AG04449 (cell line): ENCODE results near the gene CC2D1A.
"Not testable (repeated sequence)": the region's sequence is repeated elsewhere in the genome, so short reads cannot be mapped to it uniquely, and the experiment has no call there.

ENCODE experiments used
- CTCF ChIA-PET: fragments of 350-600 bp; formaldehyde crosslinking; extraction: SDS; loops from one replicate; lab custom pipeline; 2021; ENCODE audit warnings: antibody characterized with exemption; lab: Yijun Ruan, JAX
- POLR2A ChIA-PET: fragments of 400-600, 350-600 bp; formaldehyde crosslinking; extraction: SDS; loops from one replicate; lab custom pipeline; 2020; ENCODE audit warnings: antibody characterized with exemption, inconsistent platforms; lab: Yijun Ruan, JAX
- DNase-seq: peaks from one replicate; pipeline ENCODE4 v3.0.0-alpha.2; 2010; ENCODE audit warnings: low read depth, low spot score
- H3K4me3 ChIP-seq: 2 replicates; pipeline ENCODE4 v1.5.1; 2011; ENCODE audit warnings: low read depth, mild to moderate bottlenecking, control low read depth, low read length
- TF ChIP-seq, protein P1 (sequence below): IDR thresholded peaks from one replicate; pipeline ENCODE4 v1.5.1; 2011; ENCODE audit warnings: mild to moderate bottlenecking, moderate library complexity, low read length, control low read depth, inconsistent platforms; ENCODE audit not compliant: insufficient read depth; ENCODE audit errors: missing control alignments

Gene CC2D1A

DNA sequence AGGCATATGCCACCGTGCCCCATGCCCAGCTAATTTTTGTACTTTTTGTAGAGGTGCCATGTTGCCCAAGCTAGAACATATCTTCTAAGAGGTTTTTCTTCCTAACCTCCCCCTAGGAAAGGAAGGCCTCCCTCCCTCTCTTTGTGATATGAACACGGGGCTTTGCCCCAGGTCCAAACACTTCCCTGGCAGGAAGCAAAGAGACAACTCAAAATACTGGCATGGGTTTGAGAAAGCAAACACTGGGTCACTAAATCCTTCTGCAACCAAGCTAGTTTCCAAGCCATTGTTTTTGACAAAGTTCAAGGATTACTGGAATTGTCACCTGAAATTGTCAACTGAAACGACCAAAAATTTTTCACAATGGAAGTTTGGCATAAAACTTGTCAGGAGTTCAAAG is 8.8 kb downstream of the CC2D1A start:
- POLR2A ChIA-PET, result interaction anchor here (0.7 kb wide), 1 partner anchor 12 kb away, joined by 3 read pairs; no protein-coding TSS in a partner anchor
- no peak for DNase-seq
- CTCF ChIA-PET, result no interaction called here
- TF ChIP-seq, protein P1, sequence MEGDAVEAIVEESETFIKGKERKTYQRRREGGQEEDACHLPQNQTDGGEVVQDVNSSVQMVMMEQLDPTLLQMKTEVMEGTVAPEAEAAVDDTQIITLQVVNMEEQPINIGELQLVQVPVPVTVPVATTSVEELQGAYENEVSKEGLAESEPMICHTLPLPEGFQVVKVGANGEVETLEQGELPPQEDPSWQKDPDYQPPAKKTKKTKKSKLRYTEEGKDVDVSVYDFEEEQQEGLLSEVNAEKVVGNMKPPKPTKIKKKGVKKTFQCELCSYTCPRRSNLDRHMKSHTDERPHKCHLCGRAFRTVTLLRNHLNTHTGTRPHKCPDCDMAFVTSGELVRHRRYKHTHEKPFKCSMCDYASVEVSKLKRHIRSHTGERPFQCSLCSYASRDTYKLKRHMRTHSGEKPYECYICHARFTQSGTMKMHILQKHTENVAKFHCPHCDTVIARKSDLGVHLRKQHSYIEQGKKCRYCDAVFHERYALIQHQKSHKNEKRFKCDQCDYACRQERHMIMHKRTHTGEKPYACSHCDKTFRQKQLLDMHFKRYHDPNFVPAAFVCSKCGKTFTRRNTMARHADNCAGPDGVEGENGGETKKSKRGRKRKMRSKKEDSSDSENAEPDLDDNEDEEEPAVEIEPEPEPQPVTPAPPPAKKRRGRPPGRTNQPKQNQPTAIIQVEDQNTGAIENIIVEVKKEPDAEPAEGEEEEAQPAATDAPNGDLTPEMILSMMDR, result no peak
- no peak overlapping the region for H3K4me3 ChIP-seq

- DNase-seq, result no peak
- ChIA-PET POLR2A (no interaction called here), CTCF (interaction anchor here (1.5 kb wide), 1 partner anchor 158 kb away, joined by 4 read pairs; no protein-coding TSS in a partner anchor)
- TF ChIP-seq, protein P1, result no peak
- no peak overlapping the region for H3K4me3 ChIP-seq
Observed at GRCh38 chr19:13917888-13918406, 11.9 kb downstream of the CC2D1A start.

DNA sequence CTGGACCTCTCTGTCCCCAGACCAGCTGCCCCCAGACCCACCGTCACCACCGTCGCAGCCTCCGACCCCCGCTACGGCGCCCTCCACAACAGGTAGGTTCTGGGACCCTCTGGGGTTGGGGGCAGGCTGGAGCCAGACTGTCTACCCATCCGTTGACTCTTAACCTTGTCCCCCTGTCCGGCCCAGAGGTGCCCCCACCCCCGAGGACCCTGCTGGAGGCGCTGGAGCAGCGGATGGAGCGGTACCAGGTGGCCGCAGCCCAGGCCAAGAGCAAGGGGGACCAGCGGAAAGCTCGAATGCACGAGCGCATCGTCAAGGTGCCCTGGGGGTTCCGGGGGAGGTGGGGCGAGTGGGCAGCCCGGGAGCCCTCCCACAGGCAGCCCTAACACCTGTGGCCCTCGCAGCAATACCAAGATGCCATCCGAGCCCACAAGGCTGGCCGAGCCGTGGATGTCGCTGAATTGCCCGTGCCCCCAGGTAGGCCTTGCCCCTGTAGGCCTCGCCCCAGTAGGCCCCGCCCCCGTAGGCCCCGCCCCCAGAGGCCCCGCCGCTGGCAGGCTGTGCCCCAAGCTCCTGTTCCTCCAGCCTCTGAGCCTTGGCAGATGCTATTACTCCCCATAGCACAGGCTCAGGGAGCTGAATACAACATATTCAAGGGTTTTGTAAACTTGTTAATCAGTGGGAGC is 12.9 kb downstream of the CC2D1A start:
- CTCF ChIA-PET, result interaction anchor here (1.5 kb wide), 1 partner anchor 157 kb away, joined by 4 read pairs; no protein-coding TSS in a partner anchor
- no peak overlapping the region for H3K4me3 ChIP-seq
- TF ChIP-seq, protein P1, result no peak
- no peak for DNase-seq
- POLR2A ChIA-PET, result no interaction called here

DNA sequence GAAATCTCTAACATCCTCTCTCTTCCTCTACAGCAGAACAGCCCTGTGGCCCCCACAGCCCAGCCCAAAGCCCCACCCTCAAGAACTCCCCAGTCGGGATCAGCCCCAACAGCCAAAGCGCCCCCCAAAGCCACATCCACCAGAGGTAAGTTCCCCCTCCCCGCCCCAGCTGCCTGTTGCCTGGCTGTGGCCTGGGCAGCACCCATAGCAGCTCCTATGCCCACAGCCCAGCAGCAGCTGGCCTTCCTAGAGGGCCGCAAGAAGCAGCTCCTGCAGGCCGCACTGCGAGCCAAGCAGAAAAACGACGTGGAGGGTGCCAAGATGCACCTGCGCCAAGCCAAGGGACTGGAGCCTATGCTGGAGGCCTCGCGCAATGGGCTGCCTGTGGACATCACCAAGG is 14.5 kb downstream of the CC2D1A start:
- TF ChIP-seq, protein P1, result no peak
- ChIA-PET CTCF (interaction anchor here (1.2 kb wide), 1 partner anchor 17 kb away, joined by 5 read pairs; no protein-coding TSS in a partner anchor), POLR2A (interaction anchor here (0.7 kb wide), 1 partner anchor 43 kb away, joined by 3 read pairs; no protein-coding TSS in a partner anchor)
- H3K4me3 ChIP-seq, result no peak overlapping the region
- no peak for DNase-seq

DNA sequence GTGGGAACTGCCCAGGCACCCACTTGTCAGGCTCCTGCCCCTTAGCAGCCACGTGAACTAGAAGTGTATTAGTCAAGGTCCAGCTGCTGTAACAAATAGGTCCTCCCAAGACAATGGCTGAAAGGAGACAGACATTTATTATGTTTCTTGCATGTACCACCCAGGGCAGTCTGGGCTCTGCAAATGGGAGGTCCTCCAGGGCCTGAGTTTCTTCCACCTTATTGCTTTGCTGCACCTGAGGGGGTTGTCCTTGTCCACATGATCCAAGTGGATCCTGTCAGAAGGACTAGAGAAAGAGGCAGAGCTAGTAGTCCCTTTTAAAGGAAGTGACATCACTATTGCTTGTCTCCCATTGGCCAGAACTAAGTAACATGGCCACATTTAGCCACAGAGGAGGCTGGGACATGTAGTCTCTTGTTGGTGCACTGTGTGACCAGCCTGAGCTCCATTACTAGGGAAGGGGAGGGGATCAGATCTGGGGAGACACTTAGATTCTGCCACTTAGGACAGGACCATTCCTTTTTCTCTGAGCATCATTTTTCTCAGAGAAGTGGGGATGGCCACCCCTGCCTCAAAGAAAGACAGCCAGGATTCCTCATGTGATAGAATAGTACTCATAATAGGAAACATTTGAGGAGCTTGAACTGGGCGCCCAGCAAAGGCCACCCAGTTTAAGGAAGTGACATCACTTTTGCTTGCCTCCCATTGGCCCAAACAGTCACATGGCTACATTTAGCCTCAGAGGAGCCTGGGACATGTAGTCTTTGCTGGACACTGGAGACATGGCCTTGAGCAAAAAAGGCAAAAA is 15.1 kb downstream of the CC2D1A start:
- DNase-seq, result no peak
- no peak overlapping the region for H3K4me3 ChIP-seq
- CTCF ChIA-PET, result interaction anchor here (1.2 kb wide), 1 partner anchor 18 kb away, joined by 5 read pairs; no protein-coding TSS in a partner anchor
- TF ChIP-seq, protein P1, result no peak
- POLR2A ChIA-PET, result interaction anchor here (0.6 to 0.7 kb wide), 2 partner anchors 42 to 218 kb away, joined by 3 read pairs; no protein-coding TSS in a partner anchor

- POLR2A ChIA-PET, DNase-seq, H3K4me3 ChIP-seq: not testable (repeated sequence)
- CTCF ChIA-PET, result interaction anchor here (1.3 kb wide), 1 partner anchor 151 kb away, joined by 5 read pairs; the partner anchor contains the start of gene MISP3
Observed at GRCh38 chr19:13922118-13922517, 16.1 kb downstream of the CC2D1A start.
